OCI-LY1 (cell line): Measurements from ENCODE around the gene AKTIP.

Source experiments
- H2AFZ ChIP-seq: fragments of 200-600 bp; sonication (generic), shearing (Covaris generic); 2 replicates; pipeline ENCODE4 v1.6.0; 2014; ENCODE audit warnings: antibody characterized with exemption, mild to moderate bottlenecking, low read length
- H3F3A ChIP-seq: fragments of 200-600 bp; sonication (generic), shearing (Covaris generic); 2 replicates; pipeline ENCODE4 v1.6.0; 2014; ENCODE audit warnings: mild to moderate bottlenecking, antibody characterized with exemption, low read length, moderate library complexity; ENCODE audit not compliant: insufficient read depth
- H3K27ac ChIP-seq: fragments of 200-600 bp; sonication (generic); 2 replicates; pipeline ENCODE4 v1.5.1; 2014; ENCODE audit warnings: low read length, mixed run types, mild to moderate bottlenecking, low read depth; ENCODE audit not compliant: poor library complexity, severe bottlenecking
- H3K27me3 ChIP-seq: fragments of 200-600 bp; sonication (generic); 2 replicates; pipeline ENCODE4 v1.6.0; 2014; ENCODE audit warnings: antibody characterized with exemption, mild to moderate bottlenecking, low read length, moderate library complexity; ENCODE audit not compliant: insufficient read depth
- H3K36me3 ChIP-seq: fragments of 200-600 bp; sonication (generic); 2 replicates; pipeline ENCODE4 v1.6.1; 2014; ENCODE audit warnings: mild to moderate bottlenecking, antibody characterized with exemption, low read length, moderate library complexity, mixed read lengths; ENCODE audit not compliant: insufficient read depth
- H3K4me1 ChIP-seq: fragments of 200-600 bp; sonication (generic); 2 replicates; pipeline ENCODE4 v1.5.1; 2014; ENCODE audit warnings: mild to moderate bottlenecking, low read length, moderate library complexity; ENCODE audit not compliant: insufficient read depth, severe bottlenecking
- H3K4me2 ChIP-seq: fragments of 200-600 bp; sonication (generic), shearing (Covaris generic); 2 replicates; pipeline ENCODE4 v1.6.1; 2014; ENCODE audit warnings: low read length
- H3K4me3 ChIP-seq: fragments of 200-600 bp; sonication (generic); 2 replicates; pipeline ENCODE4 v1.5.1; 2014; ENCODE audit warnings: low read length, low read depth, mild to moderate bottlenecking, mixed read lengths; ENCODE audit not compliant: poor library complexity, severe bottlenecking
- H3K79me2 ChIP-seq: fragments of 200-600 bp; shearing (Covaris generic); 2 replicates; pipeline ENCODE4 v1.6.1; 2016; ENCODE audit warnings: mixed run types, low read length, mixed read lengths; ENCODE audit not compliant: insufficient read depth
- H3K9ac ChIP-seq: fragments of 200-600 bp; sonication (generic), shearing (Covaris generic); 2 replicates; pipeline ENCODE4 v1.6.1; 2014; ENCODE audit warnings: mild to moderate bottlenecking, low read length, mixed read lengths
- H3K9me2 ChIP-seq: fragments of 200-600 bp; sonication (generic), shearing (Covaris generic); 2 replicates; pipeline ENCODE4 v1.6.1; 2014; ENCODE audit warnings: low read depth, mild to moderate bottlenecking, low read length, mixed read lengths
- H3K9me3 ChIP-seq: fragments of 200-600 bp; shearing (Covaris generic); 2 replicates; pipeline ENCODE4 v1.6.1; 2014; ENCODE audit warnings: low read length, mixed read lengths
- H4K20me1 ChIP-seq: fragments of 200-600 bp; sonication (generic), shearing (Covaris generic); 2 replicates; pipeline ENCODE4 v1.6.0; 2016; ENCODE audit warnings: mild to moderate bottlenecking, low read length; ENCODE audit not compliant: insufficient read depth
- EZH2 ChIP-seq: fragments of 200-600 bp; sonication (generic), shearing (Covaris generic); IDR thresholded peaks from 2 replicates; pipeline ENCODE4 v1.8.0; 2017; ENCODE audit warnings: borderline replicate concordance, mixed run types, mild to moderate bottlenecking, antibody characterized with exemption, low read length, moderate library complexity, mixed read lengths
- TF ChIP-seq, protein P1 (sequence below): fragments of 200-600 bp; sonication (generic), shearing (Covaris generic); IDR thresholded peaks from 2 replicates; pipeline ENCODE4 v1.5.1; 2017; ENCODE audit warnings: mild to moderate bottlenecking, antibody characterized with exemption, low read length, moderate library complexity, mixed read lengths

Gene AKTIP

DNA sequence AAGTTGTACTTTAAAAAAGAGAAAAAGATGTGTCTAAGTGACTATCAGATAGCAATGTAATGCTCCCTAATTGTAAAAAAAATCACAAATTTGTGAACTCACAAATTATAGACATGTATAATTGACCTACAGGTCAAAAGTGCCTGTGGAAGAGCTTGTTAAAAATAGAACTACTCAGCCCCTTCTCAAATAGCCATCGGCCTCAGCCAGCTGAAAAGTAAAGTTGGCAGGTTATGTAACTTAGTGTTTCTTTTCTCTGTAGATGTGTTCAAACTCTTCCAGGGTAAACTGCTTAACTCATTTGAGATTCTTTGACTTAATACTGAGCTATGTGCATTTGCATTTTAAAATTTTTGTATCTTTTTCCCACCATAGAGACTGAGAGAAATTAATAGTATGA, 13.3 kb downstream of the AKTIP start:
- TF ChIP-seq EZH2 = no peak
- TF ChIP-seq, protein P1, sequence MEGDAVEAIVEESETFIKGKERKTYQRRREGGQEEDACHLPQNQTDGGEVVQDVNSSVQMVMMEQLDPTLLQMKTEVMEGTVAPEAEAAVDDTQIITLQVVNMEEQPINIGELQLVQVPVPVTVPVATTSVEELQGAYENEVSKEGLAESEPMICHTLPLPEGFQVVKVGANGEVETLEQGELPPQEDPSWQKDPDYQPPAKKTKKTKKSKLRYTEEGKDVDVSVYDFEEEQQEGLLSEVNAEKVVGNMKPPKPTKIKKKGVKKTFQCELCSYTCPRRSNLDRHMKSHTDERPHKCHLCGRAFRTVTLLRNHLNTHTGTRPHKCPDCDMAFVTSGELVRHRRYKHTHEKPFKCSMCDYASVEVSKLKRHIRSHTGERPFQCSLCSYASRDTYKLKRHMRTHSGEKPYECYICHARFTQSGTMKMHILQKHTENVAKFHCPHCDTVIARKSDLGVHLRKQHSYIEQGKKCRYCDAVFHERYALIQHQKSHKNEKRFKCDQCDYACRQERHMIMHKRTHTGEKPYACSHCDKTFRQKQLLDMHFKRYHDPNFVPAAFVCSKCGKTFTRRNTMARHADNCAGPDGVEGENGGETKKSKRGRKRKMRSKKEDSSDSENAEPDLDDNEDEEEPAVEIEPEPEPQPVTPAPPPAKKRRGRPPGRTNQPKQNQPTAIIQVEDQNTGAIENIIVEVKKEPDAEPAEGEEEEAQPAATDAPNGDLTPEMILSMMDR = no peak
- Histone ChIP-seq H4K20me1 (no peaks in the 10 kb centered on the region), H3K9me3 (peaks cover 8% of the 10 kb centered on the region), H3K4me1 (no peaks in the 10 kb centered on the region), H3F3A (no peaks in the 10 kb centered on the region), H3K9ac (no peak overlapping the region), H3K9me2 (no peaks in the 10 kb centered on the region), H3K4me3 (no peak overlapping the region), H3K27me3 (no peaks in the 10 kb centered on the region), H3K27ac (no peak overlapping the region), H3K4me2 (no peak overlapping the region), H2AFZ (no peak overlapping the region), H3K36me3 (peaks cover 79% of the 10 kb centered on the region), H3K79me2 (no peaks in the 10 kb centered on the region)

DNA sequence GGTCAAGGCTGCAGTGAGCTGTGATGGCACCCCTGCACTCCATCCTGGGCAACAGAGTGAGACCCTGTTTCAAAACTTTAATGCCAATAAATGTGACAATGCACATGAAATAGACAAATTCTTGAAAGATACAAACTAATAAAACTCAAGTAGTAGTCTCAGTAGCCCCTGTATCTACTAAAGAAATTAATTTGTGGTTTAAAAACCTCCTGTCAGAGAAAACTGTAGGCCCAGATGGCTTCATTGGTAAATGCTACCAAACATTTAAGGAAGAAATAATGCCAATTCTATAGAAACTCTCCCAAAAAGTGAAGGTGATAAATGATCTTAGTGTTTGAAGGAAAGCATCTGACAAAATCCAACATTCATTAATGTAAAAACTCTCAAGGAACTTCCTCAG, 16.8 kb downstream of the AKTIP start:
- Histone ChIP-seq H2AFZ (no peak overlapping the region), H3K4me1 (no peaks in the 10 kb centered on the region), H3K36me3 (peaks cover 84% of the 10 kb centered on the region), H3K27me3 (no peaks in the 10 kb centered on the region), H3F3A (no peaks in the 10 kb centered on the region), H3K27ac (no peak overlapping the region), H3K79me2 (no peaks in the 10 kb centered on the region), H4K20me1 (no peaks in the 10 kb centered on the region), H3K9me3 (peaks cover 8% of the 10 kb centered on the region), H3K9ac (no peak overlapping the region), H3K4me3 (no peak overlapping the region), H3K4me2 (no peak overlapping the region), H3K9me2 (no peaks in the 10 kb centered on the region)
- TF ChIP-seq EZH2 = no peak
- TF ChIP-seq, protein P1 = no peak

DNA sequence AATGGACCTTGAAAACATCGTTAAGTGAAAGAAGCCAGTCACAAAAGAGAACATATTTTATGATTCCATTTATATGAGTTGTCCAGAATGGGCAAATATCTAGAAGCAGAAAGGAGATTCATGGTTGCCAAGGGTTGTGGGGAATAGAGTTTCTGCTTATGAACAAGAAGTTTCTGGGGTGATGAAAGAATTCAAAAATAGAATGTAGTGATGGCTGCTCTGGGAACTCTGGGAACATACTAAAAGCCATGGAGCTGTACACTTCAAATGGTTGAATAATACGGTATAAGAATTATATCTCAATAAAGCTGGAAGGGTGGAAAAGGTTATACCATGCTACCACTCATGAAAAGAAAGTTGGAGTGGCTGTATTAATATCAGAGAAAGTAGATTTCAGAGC, 18.5 kb downstream of the AKTIP start:
- no peak overlapping the region for H3K9ac ChIP-seq
- H3F3A ChIP-seq = no peaks in the 10 kb centered on the region
- H4K20me1 ChIP-seq = no peaks in the 10 kb centered on the region
- H3K4me3 ChIP-seq = no peak overlapping the region
- H3K27me3 ChIP-seq = no peaks in the 10 kb centered on the region
- no peaks in the 10 kb centered on the region for H3K4me1 ChIP-seq
- peaks cover 8% of the 10 kb centered on the region for H3K9me3 ChIP-seq
- H3K79me2 ChIP-seq = no peaks in the 10 kb centered on the region
- no peak overlapping the region for H3K4me2 ChIP-seq
- H3K27ac ChIP-seq = no peak overlapping the region
- no peak overlapping the region for H2AFZ ChIP-seq
- H3K36me3 ChIP-seq = peaks cover 87% of the 10 kb centered on the region
- H3K9me2 ChIP-seq = no peaks in the 10 kb centered on the region
- TF ChIP-seq EZH2 = no peak

DNA sequence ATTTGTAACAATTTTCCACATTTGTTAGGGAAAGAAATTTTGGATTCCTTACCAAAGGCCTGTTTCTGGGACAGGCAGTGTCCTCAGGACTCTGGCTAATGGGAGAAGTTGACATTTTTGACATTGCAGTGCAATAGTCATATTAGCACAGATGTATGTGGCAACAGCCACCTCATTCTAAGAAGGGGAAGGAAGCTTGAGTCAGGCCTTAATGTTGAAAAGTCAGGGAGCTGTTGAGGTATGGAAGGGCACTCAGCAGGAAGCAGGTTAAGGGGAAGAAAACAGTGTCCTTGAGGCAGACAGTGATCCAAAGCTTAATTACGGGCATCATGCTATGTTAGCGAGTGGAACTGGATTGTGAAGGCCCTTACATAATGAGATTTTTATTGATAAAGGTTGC, 20.9 kb downstream of the AKTIP start:
- Histone ChIP-seq H3K27ac (no peak overlapping the region), H3F3A (no peaks in the 10 kb centered on the region), H3K9ac (no peak overlapping the region), H3K36me3 (peaks cover 99% of the 10 kb centered on the region), H4K20me1 (no peaks in the 10 kb centered on the region), H2AFZ (no peak overlapping the region), H3K9me2 (no peaks in the 10 kb centered on the region), H3K9me3 (peaks cover 7% of the 10 kb centered on the region), H3K4me2 (no peak overlapping the region), H3K27me3 (no peaks in the 10 kb centered on the region), H3K4me3 (no peak overlapping the region), H3K79me2 (no peaks in the 10 kb centered on the region), H3K4me1 (no peaks in the 10 kb centered on the region)
- TF ChIP-seq, protein P1 = no peak
- no peak for TF ChIP-seq EZH2
